GM21526 (cell line): ENCODE results near the gene KRT81.
"Not testable (repeated sequence)": the region's sequence is repeated elsewhere in the genome, so short reads cannot be mapped to it uniquely, and the experiment has no call there.

ENCODE experiments used
- ATAC-seq: cut with Tn5 transposase; IDR thresholded peaks from one replicate; pipeline ENCODE4 v1.9.1; 2021; ENCODE audit warnings: moderate library complexity; ENCODE audit not compliant: unreplicated experiment, low FRiP score

Gene KRT81

DNA sequence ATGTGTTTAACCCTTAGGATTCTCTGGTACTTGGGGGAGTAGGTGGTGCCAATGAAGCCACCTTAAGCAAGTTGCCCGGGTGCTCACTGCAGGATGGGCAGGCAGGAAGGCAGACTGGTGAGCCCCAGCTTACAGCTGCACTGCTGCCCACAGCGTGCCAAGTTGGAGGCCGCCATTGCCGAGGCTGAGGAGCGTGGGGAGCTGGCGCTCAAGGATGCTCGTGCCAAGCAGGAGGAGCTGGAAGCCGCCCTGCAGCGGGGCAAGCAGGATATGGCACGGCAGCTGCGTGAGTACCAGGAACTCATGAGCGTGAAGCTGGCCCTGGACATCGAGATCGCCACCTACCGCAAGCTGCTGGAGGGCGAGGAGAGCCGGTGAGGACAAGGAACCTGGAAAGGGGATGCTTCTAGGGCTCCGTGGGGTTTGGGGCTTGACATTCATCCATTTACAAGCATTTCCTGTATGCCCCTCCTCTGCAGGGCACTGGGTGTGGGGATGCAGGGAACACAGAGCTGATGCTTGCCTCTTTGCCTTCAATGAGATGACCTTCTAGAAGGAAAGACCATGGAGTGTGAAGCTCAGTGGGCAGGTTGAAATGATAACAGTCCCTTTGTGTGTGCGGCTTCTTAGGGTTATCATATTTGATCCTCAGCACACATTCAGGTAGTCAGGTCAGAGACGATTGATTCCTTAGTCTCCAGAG, 45.9 kb downstream of the KRT81 start:
- no peak for ATAC-seq

DNA sequence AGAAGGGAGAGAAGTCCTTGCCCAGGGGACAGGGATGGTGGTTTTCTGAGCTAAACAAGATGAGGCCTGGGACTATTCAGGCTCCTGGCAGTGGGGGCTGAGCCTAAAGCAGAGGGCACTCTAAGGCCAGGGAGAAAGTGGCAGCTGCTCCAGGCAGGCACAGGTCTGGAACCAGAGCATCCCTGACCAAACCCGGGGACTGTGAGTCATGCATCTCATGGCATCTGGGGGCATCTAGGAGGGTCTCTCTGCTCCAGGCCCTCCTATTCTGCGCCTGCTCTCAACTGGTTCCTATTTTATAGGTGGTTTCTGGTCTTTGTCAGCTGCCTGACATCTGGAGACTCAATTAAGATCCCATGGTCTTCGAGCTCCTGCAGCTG, 46.7 kb downstream of the KRT81 start:
- ATAC-seq, result no peak

DNA sequence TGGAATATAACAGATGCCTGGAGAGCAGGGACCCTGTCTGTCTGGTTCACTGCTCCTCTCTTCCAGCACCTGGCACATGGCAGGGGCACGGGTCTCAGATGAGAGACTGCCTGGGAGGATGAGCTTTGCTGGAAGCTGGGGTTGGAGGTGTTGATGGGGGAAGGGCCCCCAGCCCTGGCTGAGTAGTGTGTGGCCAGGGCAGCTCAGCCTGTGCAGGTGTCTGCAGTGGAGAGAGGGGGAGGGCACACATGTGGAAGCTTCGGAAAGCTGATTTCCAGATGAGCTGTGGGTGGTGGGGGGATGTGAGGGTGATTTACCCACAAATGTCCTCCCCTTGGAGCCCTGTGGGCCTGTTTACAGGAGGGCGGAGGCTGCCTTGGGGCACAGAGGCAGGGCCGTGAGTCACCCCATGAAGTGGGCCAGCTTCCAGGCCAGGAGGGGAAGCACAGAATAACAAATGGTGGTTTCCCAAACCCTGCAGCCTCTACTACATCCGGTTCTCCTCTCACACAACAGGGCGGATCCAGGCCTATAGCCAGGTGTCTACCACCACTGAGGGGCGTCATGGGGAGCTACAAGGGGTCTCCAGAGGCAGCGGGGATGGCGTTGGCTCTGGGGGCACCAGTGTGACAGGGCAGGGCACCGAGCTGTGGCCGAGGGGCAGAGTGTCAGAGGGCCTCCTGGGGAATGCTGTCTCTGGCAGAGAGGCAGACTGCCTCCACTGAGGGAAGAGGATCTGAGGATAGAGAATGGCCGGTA, 47.3 kb downstream of the KRT81 start:
- ATAC-seq, result peak; percentile 79

DNA sequence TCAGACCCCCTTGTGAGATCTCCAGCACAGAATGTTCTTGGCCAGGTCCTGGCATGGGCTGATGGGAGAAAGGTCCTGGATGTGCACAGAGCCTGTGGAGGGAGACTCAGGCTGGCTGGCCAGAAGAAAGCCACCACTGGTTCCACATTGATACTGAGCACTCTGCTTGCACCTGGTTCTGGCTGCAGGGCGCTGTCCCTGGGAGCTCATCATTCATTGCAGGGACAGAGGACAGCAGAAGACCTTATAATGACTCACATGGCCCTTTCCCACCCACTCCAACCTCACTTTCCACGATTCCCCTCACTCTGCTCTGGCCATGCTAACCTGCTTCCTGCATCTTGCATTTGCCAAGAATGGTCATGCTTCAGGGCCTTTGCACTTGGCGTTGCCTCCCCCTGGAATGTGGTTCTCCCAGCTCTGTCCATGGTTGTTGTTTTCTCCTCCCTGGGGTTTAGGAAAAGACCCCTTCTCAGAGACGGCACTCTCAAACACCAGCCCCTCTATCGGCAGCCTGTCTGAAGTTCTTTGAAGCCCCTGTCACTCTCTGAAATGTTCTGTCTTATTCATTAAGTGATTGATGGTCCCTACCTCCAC, 48.0 kb downstream of the KRT81 start:
- no peak for ATAC-seq

DNA sequence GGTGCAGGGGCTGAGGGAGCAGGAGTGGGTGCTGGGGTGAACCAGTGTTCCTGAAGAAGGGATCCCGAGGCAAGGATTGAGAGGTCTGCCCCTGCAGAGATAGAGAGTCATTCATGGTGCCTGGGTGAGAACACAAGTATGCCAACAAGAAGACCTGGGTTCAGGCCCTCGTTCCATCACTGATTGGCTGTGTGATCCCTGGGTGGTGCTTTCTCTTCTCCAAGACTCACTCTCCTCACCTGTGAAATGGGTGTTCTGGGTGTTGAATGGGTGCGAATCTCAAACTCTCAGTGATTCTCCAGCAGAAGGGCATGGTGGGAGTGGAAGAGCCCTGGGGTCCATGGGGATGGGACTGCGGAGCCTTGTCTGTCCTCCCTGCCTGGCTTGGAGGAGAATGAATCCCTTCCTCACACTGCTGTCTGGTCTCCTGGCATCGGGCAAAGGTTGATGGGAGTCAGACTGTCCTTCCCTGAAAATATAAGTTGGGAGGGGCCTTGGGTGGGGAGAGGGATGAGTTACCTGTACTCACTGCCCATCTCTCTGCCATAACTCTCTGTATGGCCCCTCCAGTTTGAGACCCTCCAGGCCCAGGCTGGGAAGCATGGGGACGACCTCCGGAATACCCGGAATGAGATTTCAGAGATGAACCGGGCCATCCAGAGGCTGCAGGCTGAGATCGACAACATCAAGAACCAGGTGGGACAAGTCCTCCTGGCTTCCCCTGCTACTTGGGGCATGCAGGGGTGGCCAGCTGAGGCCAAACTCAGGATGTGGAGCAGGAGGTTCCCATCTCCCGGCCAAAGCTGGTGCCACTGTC, 48.7 kb downstream of the KRT81 start:
- no peak for ATAC-seq

DNA sequence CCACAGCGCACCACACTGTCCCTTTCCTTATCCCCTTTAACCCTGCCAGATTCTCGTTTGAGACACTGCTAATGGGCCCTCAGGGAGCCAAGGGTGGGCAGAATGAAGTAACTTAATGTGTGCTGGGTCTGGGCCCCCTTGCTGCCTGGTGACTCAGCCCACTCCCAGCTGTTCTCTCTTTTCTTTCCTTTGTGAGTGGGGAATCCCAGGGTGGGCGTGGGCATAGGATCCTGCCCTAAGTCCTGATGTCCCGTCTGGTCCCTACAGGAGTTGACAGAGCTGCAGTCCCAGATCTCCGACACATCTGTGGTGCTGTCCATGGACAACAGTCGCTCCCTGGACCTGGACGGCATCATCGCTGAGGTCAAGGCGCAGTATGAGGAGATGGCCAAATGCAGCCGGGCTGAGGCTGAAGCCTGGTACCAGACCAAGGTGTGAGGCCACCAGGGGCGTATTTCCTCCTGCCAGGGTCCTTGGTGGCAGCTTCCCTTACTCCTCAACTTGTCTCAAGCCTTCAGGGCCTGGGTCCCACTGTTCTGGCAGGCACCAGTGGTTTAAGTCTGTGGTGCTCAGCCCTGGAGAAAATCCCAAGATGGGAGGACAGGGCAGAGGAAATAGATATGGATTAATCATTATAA, 50.0 kb downstream of the KRT81 start:
- no peak for ATAC-seq

DNA sequence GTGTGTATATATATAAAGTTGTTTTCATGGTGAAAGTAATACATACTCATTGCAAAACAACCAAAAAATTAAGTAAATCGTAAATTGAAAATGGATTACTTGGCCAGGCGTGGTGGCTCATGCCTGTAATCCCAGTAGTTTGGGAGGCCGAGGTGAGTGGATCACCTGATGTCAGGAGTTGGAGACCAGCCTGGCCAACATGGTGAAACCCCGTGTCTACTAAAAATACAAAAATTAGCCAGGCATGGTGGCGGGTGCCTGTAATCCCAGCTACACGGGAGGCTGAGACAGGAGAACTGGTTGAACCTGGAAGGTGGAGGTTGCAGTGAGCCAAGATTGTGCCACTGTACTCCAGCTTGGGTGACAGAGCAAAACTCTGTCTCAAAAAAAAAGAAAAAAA, 51.1 kb downstream of the KRT81 start:
- not testable (repeated sequence) for ATAC-seq

DNA sequence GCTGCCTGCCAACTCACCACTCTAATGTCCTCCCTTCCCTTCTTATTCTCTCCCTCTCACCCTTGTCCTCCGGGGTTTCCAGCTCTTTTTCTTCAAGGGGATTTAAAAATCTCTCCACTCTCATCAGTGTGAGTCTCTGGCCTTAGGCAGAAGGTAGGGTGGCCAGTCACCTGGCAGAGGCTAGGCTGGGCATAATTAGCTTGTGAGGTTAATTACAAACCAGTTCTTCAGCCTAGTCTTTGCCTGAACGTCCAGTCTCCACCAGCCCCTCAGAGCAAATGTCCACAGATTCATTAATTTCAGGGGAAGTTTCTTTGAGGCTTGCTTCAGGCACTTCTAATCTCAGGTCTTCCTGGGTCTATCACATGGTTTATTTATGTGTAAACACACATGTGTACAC, 51.6 kb downstream of the KRT81 start:
- no peak for ATAC-seq

DNA sequence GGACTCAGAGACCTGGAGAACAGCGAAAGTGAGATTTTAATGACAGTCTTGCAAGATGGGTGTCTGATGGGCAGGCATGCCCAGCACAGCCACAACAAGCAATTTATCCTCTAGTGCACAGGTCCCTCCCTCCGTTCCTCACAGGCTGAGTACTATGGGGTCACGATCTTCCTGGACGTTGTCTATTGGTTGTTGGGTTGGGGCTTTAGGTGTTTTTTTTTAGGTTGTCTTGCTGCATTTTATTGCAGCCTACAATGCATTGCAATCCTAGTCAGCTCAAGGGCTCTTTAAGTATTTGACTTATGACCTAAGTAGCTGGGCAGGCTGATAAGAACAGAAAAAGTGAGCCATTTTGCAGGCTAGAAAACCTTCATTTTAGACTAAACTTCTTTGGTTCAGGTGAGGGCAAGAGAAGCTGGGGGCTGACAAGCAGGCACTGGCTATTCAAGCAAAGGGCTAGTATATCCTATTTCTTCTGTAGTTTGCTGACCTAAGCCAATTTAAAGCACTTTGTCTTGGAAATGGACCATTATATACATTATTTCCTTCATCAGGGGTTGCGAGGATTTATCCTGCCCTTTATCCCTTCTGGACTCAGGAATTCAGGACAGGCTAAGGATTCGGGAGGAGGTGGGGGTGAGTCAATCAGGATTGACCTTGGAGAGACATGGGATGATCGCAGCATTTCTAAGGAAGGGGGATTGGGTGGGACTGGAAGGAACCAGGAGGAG, 52.3 kb downstream of the KRT81 start:
- no peak for ATAC-seq

DNA sequence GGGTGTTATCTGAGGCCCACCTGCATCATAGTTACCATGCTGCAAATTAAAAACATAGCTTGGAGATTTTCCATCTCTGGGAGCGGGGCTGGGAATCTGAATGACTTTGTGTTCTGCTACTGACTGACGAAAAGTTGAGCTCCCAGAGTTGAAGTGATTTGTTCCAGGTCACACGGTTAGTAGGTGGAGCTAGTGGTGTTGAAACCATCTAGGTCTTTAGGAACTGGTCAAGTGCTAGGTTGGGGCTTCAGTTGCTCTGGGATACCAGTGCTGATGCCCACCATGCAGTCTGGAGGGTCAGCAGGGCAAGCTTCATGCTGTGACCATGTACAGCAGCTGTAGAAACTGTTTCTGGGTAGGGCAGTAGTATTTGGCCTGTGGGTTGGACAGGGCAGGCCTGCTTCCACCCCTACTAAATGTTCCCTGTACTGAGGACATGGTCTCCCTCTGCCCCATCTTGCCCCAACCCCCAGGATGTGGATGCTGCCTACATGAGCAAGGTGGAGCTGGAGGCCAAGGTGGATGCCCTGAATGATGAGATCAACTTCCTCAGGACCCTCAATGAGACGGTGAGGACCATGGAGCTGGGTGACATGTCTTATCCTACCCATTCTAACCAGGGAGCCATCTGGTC, 53.0 kb downstream of the KRT81 start:
- no peak for ATAC-seq

DNA sequence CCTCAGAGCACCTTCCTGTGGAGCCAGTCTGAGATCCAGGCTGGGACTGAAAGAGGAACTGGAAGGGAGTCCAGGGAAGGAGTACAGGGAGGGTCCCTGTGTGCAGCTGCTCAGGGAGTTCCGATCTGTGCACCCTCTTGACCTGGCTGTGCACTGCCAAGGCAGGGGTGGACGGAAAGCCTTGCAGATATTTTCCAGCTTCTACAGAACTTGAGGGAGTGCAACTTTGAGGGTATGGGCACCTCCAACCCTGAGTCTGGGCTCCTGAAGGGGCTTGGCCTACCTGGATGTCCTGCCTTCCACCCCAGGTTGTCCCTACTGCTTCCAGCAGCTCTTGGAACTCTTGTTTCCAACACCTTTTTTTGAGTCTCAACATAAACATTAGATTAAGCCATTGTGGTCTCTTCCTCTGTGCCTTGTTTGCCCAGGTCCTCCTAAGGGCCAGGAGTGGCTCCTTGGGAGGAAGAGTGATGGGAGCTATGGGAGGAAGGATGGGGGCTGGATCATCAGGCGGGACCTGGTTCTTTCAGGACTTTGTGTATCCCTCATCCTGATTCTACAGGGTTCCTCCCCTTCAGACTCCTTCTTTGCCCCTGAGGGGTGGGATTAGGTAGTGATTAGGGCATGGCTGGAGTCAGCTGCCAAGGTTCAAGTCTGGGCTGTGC, 54.8 kb downstream of the KRT81 start:
- ATAC-seq, result no peak
